ENCODE data around the gene GABBR2.
"Not testable (repeated sequence)": the region's sequence is repeated elsewhere in the genome, so short reads cannot be mapped to it uniquely, and the experiment has no call there.

GABBR2 gene

DNA sequence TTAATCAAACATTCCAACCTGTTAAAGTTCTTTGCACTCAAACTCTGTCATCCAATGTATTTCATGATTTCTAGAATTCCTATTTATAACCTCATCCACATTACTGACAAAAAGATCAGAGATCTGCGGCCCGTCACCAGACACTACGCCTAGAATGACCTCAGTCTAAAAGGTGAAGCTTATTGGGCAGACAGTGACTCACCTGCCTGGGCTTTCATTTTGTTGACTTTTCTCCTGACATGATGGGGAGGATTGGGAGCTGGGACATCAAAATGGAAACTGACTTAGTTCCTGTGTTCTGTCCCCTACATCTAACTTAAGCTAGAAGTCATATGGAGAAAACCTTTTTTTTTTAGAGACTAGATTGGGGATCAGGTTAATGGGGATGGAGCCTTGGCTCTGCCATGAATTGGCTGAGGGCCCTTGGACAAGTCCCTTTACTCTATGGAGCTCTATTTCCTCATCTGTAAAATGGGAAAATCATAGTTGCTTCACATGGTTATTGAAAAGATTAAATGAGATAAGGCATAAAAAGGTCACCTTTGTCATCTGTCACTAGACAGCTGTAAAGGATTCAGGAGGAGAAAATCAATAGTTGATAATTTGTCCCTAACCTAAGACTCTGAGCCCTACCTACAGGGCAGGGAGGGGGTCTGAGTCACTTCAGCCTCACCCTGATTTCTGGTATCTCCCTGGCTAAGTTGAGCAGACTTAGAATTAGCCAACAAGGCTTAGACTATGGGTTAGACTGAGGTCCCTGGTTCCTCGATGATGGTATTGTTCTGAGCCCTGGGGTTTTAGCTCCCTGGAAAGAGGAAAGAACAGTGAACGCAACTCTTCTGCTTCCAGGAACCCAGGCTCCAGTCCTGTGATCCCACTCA is 228.5 kb downstream of the GABBR2 start:
- DNase-seq (ENCODE audit: low spot score) = no peak

- no peak for DNase-seq (ENCODE audit: low spot score)
Observed at GRCh38 chr9:98479449-98479848, 229.3 kb downstream of the GABBR2 start.

GRCh38 chr9:98477884-98478283 is 230.9 kb downstream of the GABBR2 start:
- DNase-seq (ENCODE audit: low spot score) = no peak

- DNase-seq (ENCODE audit: low spot score) = no peak
Observed at GRCh38 chr9:98472216-98472615, 236.5 kb downstream of the GABBR2 start.

DNA sequence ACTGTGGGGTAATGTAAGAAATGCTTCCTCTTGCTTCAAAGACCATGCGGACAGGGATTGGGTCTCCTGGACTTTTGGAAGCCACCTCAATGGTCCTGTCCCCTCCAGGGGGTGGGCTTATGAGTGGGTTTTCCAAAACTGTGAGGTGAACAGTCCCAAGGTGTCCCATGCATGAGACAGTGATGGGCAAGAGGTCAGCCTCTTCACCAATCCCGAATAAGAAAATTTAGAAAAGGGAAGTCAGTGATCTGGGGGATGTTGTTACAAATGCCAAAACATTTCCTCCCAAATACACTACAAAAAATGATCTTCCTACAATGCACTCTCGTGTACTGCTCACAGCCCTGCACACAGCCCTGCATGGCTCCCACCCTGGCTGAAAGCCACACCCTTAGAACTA is 237.6 kb downstream of the GABBR2 start:
- DNase-seq (ENCODE audit: low spot score) = no peak

- no peak for DNase-seq (ENCODE audit: low spot score)
Observed at GRCh38 chr9:98468567-98469239, 240.0 kb downstream of the GABBR2 start.

DNA sequence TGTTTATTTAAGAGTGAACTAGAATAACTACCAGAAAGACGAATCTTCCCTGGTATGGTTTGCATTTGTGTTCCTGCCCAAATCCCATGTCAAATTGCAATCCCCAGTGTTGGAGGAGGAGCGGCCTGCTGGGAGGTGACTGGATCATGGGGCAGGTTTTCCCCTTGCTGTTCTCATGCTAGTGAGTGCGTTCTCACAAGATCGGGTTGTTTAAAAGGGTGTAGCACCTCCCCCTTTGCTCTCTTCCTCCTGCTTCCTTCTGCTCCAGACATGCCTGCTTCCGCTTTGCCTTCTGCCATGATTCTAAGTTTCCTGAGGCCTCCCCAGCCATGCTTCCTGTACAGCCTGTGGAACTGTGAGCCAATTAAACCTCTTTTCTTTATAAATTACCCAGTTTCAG is 242.9 kb downstream of the GABBR2 start:
- DNase-seq (ENCODE audit: low spot score) = no peak

DNA sequence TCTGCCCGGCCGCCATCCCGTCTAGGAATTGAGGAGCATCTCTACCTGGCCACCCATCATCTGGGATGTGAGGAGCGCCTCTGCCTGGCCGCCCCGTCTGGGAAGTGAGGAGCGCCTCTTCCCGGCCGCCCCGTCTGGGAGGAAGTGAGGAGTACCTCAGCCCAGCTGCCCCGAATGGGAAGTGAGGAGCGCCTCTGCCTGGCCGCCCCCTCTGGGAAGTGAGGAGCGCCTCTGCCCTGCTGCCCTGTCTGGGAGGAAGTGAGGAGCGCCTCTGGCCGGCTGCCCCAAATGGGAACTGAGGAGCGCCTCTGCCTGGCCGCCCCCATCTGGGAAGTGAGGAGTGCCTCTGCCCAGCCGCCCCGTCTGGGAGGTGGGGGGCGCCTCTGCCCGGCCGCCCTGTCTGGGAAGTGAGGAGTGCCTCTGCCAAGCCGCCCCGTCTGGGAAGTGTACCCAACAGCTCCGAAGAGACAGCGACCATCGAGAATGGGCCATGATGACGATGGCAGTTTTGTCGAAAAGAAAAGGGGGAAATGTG is 244.5 kb downstream of the GABBR2 start:
- not testable (repeated sequence) for DNase-seq (ENCODE audit: low spot score)

DNA sequence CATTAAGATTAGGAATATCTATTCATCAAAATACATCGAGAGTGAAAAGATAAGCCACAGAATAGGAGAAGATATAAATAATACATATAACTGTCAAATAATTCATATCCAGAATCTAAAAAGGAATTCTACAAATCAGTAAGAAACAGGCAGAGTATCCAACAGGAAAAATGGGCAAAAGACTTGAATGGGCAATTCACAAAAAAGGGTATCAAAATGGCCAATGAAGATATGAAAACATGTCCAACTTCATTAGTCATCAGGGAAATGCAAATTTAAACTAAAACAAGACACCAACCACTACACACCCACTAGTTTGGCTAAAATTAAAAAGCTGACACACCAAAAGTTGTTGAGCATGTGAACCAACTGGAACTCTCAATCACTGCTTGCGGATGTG is 246.4 kb downstream of the GABBR2 start:
- DNase-seq (ENCODE audit: low spot score) = no peak

- DNase-seq (ENCODE audit: low spot score) = no peak
Observed at GRCh38 chr9:98460704-98461103, 248.0 kb downstream of the GABBR2 start.

- DNase-seq (ENCODE audit: low spot score) = no peak
Observed at GRCh38 chr9:98457726-98458370, 250.9 kb downstream of the GABBR2 start.

GRCh38 chr9:98456156-98456613 is 252.6 kb downstream of the GABBR2 start:
- no peak for DNase-seq (ENCODE audit: low spot score)

GRCh38 chr9:98455256-98456155 is 253.2 kb downstream of the GABBR2 start:
- DNase-seq (ENCODE audit: low spot score) = no peak

- no peak for DNase-seq (ENCODE audit: low spot score)
Observed at GRCh38 chr9:98453589-98454311, 255.0 kb downstream of the GABBR2 start.

DNA sequence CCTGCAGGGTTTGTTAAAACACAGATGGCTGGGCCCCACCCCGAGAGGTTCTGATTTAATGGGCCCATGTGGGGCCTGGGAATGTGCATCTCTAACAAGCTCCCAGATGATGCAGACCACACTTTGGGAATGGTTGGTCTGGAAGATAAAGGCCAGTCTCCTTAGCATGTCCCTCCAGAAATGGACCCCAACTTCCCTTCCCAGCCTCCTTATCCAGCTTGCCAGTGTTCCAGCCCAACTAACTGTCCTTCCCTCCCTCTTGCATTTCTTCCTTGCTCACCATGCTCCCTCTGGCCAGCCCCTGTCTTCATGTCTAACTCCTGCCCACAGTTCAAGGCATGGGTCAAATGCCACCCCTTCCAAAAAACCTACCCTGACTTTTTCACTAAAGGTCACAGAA is 257.2 kb downstream of the GABBR2 start:
- no peak for DNase-seq (ENCODE audit: low spot score)

DNA sequence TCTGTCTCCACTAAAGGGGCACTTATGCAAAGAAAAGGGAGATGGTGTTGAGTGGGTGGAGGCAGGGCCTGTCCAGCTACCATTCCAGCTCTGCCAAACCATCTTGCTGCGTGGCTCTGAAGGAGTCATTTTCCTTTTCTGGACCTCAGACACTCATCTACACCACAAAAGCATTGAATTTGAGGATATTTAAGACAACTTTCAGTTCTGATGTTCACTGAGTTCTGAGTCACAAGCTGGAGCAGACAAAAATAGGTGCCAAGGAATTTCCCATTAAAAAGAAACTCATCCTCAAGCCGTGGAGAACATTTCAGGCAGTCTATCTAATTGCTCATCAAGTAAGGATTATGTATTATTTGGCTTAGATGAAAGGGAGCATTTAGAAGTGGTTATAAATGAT is 258.2 kb downstream of the GABBR2 start:
- DNase-seq (ENCODE audit: low spot score) = no peak

DNA sequence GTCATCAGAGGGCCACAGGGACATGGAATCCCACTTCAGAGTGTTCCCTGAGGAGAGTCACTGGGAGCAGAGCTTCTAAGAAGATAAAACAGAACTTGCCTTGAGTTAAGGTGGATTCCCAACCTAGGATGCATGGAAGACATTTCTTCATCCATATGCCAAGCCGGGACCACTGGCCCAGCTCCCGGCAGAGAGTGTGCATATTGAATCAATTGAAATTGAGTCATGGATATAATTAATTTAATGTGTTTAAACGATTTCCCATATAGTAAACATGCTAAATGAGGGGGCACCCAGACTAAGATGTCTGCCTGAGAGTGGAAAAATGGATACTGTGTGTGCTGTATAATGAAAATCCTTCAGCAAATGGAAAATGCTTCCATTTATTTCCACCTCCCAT is 258.9 kb downstream of the GABBR2 start:
- no peak for DNase-seq (ENCODE audit: low spot score)

- no peak for DNase-seq (ENCODE audit: low spot score)
Observed at GRCh38 chr9:98445576-98445975, 263.2 kb downstream of the GABBR2 start.

GRCh38 chr9:98444601-98445000 is 264.1 kb downstream of the GABBR2 start:
- DNase-seq (ENCODE audit: low spot score) = no peak

DNA sequence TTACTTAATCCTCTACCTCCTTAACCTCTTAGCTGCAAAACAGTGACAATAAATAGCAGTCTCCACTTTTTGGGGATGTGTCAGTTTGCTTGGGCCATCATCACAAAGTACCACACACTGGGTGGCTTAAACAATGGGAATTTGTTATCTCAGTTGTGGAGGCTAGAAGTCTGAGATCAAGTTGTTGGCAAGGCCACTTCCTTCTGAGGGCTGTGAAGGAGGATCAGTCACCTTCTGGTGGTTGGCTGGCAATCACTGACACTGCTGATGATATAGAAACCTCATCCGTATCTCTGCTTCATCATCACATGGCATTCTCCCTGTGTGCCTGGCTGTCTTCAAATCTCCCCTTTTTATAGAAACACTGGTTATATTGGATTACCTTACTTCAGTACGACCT is 266.2 kb downstream of the GABBR2 start:
- DNase-seq (ENCODE audit: low spot score) = no peak

- no peak for DNase-seq (ENCODE audit: low spot score)
Observed at GRCh38 chr9:98442114-98442513, 266.6 kb downstream of the GABBR2 start.

All from hematopoietic multipotent progenitor cell treated with erythropoietin and hydrocortisone succinate and interleukin-3 and kit ligand, for 15 days (in vitro differentiated cells).